ENCODE measurements around the gene S100A8. TPM values are rescaled to one million over a fixed set of nuclear protein-coding genes. Genes with fewer than 3 reads are reported as not detected.

S100A8 gene
- total RNA-seq, 2 experiments from 2014 or later, result not detected

DNA sequence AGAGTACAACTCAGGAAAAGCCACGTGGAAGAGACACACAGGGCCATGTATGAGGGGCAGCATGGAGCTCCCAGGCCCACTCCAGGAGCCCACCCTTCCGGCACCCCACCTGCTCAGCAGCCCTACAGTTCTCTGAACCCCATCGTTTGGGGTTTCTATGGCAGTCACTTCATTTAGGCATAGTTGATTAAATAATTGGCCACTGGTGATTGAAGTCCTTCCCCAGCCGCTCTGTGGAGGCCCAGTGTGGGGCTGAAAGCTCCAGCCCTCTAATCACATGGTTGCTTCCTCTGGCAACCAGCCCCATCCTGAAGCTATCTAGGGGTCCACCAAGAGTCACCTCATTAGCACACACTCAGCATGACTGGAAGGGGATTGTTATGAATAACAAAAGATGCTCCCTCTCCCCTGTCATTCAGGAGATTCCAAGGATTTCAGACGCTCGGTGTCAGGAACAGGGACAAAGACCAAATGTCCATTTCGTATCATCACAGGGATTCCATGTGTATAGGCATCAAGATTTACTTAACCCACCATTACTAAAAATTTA lies 13.3 kb upstream of the S100A8 start:
- H3K27ac Mint-ChIP-seq, result no peak overlapping the region
- peaks cover 7% of the 10 kb centered on the region for H3K4me1 Mint-ChIP-seq
- ChIA-PET CTCF (interaction anchor here (1.3 to 1.6 kb wide), 2 partner anchors 13 to 52 kb away, joined by 4 read pairs; no protein-coding TSS in a partner anchor), POLR2A (no interaction called here)
- H3K4me3 Mint-ChIP-seq, result no peak overlapping the region
- no peaks in the 10 kb centered on the region for H3K36me3 Mint-ChIP-seq (ENCODE audit: low read depth)
- no peak for DNase-seq
- H3K9me3 Mint-ChIP-seq, result no peaks in the 10 kb centered on the region
- peaks cover 19% of the 10 kb centered on the region for H3K27me3 Mint-ChIP-seq

DNA sequence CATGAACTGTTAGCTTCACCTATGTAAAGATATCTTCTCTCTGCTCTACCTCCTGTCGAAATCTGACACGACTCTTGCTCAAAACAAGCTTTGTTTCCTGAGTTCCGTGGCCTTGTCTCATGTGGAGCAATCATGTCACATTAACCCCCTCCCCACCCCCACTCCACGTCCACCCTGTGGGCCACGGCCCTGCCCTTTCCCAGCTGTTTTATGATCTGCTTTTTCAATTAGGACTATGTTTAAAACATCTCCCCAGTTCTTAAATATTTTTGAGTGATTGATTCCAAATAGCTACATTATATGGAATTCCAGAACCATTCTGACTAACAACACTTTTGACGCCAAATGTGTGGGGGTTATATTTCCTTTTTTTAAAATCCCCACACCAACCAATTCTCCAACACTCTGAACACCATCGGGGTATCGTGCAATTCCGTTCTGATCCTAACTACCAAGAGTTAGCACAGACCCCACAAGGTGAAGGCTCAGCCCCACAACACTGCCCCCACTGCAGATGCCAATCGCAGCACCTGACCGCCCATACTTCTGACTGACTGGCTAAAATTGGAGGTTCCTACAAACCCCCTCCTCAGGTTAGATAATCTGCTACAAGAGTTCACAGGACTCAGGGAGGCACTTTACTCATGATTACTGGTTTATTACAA lies 12.7 kb upstream of the S100A8 start:
- DNase-seq, result no peak
- H3K27ac Mint-ChIP-seq, result no peak overlapping the region
- POLR2A ChIA-PET, result no interaction called here
- CTCF ChIA-PET, result interaction anchor here (1.6 kb wide), 1 partner anchor 51 kb away, joined by 4 read pairs; no protein-coding TSS in a partner anchor
- peaks cover 7% of the 10 kb centered on the region for H3K4me1 Mint-ChIP-seq
- H3K4me3 Mint-ChIP-seq, result no peak overlapping the region
- no peaks in the 10 kb centered on the region for H3K9me3 Mint-ChIP-seq
- H3K27me3 Mint-ChIP-seq, result peaks cover 17% of the 10 kb centered on the region
- no peaks in the 10 kb centered on the region for H3K36me3 Mint-ChIP-seq (ENCODE audit: low read depth)

DNA sequence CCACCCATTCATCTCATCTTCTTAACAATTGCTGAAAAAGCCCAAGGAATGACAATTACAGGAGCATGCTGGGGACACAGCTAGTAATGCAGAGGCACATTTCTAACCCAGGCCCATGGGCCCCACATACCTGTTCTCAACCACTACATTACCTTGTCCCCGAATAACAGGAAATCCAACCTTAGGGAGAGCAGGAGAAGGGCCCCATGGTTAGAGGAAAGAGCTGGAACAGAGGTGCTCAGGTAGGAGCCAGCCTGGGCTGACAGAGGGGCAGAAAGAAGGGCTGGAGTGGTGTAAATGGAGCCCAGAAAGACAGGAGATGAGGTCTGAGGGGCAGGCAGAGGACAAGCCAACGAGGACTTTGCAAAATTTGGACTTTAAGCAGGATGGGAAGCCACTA lies 11.4 kb upstream of the S100A8 start:
- H3K27ac Mint-ChIP-seq, result no peak overlapping the region

GRCh38 chr1:153401461-153401860 lies 10.6 kb upstream of the S100A8 start:
- POLR2A ChIA-PET, result no interaction called here
- Mint-ChIP-seq H3K27ac (no peak overlapping the region), H3K4me3 (no peak overlapping the region), H3K4me1 (peaks cover 2% of the 10 kb centered on the region), H3K36me3 (ENCODE audit: low read depth) (no peaks in the 10 kb centered on the region), H3K9me3 (no peaks in the 10 kb centered on the region), H3K27me3 (peaks cover 10% of the 10 kb centered on the region)
- CTCF ChIA-PET, result no interaction called here
- DNase-seq, result no peak

More for the DNA sequence above, 11.4 kb upstream of the S100A8 start:
- DNase-seq, result no peak
- CTCF ChIA-PET, result no interaction called here
- H3K36me3 Mint-ChIP-seq (ENCODE audit: low read depth), result no peaks in the 10 kb centered on the region
- peaks cover 12% of the 10 kb centered on the region for H3K27me3 Mint-ChIP-seq
- POLR2A ChIA-PET, result no interaction called here
- H3K4me1 Mint-ChIP-seq, result peaks cover 6% of the 10 kb centered on the region
- H3K4me3 Mint-ChIP-seq, result no peak overlapping the region
- no peaks in the 10 kb centered on the region for H3K9me3 Mint-ChIP-seq

DNA sequence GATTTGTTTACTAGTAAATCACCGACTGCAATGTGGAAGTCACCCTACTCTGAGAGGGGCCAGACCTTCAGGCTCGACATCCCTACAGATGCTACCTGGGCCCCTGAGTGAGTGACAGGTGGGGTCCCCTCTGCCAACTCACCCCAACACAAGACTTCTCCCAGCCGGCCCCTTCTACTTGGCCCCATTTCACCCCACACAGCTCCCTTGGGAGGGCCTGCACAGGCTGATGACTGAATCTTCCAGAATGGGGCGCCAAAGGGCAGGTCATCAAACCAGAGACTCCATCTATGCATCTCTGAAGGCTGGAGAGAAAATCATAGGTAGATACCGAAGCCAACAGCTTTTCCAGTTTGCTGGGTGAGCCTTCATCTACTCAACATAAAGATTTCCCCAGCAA lies 9.4 kb upstream of the S100A8 start:
- H3K9me3 Mint-ChIP-seq, result no peaks in the 10 kb centered on the region
- no peaks in the 10 kb centered on the region for H3K36me3 Mint-ChIP-seq (ENCODE audit: low read depth)
- CTCF ChIA-PET, result interaction anchor here (1.7 kb wide), 1 partner anchor 95 kb away, joined by 7 read pairs; no protein-coding TSS in a partner anchor
- H3K27ac Mint-ChIP-seq, result no peak overlapping the region
- H3K4me1 Mint-ChIP-seq, result peaks cover 2% of the 10 kb centered on the region
- no peak for DNase-seq
- peaks cover 12% of the 10 kb centered on the region for H3K27me3 Mint-ChIP-seq
- POLR2A ChIA-PET, result no interaction called here
- H3K4me3 Mint-ChIP-seq, result no peak overlapping the region

- Mint-ChIP-seq H3K4me3 (no peak overlapping the region), H3K4me1 (peaks cover under 1% of the 10 kb centered on the region), H3K27ac (no peak overlapping the region), H3K9me3 (no peaks in the 10 kb centered on the region), H3K27me3 (peaks cover 15% of the 10 kb centered on the region), H3K36me3 (ENCODE audit: low read depth) (no peaks in the 10 kb centered on the region)
- ChIA-PET CTCF (interaction anchor here (1.7 kb wide), 1 partner anchor 95 kb away, joined by 7 read pairs; no protein-coding TSS in a partner anchor), POLR2A (no interaction called here)
- DNase-seq, result no peak
Measured at GRCh38 chr1:153399401-153400055, 8.7 kb upstream of the S100A8 start.

GRCh38 chr1:153397924-153398651 lies 7.2 kb upstream of the S100A8 start:
- Mint-ChIP-seq H3K27me3 (peaks cover 15% of the 10 kb centered on the region), H3K4me3 (no peak overlapping the region), H3K9me3 (no peaks in the 10 kb centered on the region), H3K36me3 (ENCODE audit: low read depth) (no peaks in the 10 kb centered on the region), H3K27ac (no peak overlapping the region), H3K4me1 (no peaks in the 10 kb centered on the region)
- POLR2A ChIA-PET, result no interaction called here
- no peak for DNase-seq
- CTCF ChIA-PET, result no interaction called here

DNA sequence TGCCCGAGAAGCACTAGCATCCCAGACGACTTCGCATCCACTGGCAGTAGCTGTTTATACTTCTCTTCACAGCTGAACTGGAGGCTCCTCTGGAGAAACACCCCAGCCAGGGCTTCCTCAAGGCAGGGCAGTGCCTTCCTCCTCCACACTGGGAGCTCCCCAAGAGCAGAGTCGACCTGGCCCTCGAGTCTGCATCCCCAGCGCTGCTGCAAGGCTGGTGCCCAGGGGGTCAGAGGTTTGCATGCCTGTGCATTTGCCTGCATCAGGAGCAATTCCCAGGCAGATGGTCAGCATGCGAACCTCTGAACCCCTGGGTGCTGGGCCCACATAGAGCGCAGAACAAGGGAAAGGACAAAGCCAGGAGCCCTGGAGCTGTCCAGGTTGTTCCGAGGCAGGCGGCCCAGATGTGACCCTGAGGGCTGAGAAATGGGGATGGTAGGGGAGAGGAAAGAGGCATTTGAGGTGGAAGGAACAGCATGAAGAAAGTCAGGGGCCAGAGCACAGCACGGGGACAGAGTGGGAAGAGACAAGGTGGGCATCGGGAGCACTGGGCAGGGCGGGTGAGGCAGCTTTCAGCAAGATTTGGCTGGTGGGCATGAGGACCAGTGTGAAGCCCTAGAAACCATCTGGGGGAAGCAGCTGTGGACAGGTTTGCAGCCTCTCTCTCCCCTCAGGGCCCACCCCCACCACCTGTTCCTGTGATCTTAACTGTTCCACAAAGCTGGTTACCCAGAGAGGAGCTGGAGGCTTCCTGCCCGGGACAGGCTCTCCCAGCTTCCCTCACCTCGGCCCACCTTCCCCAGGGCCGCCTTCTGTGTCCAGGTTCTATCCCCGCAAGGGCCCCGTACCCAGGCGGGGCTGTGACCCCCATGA lies 6.4 kb upstream of the S100A8 start:
- Mint-ChIP-seq H3K36me3 (ENCODE audit: low read depth) (no peaks in the 10 kb centered on the region), H3K9me3 (no peaks in the 10 kb centered on the region), H3K27ac (no peak overlapping the region), H3K4me1 (no peaks in the 10 kb centered on the region), H3K27me3 (peaks cover 18% of the 10 kb centered on the region), H3K4me3 (no peak overlapping the region)
- ChIA-PET CTCF (no interaction called here), POLR2A (no interaction called here)
- DNase-seq, result no peak

- CTCF ChIA-PET, result no interaction called here
- H3K27ac Mint-ChIP-seq, result no peak overlapping the region
- peaks cover 16% of the 10 kb centered on the region for H3K27me3 Mint-ChIP-seq
- no peak for DNase-seq
- H3K9me3 Mint-ChIP-seq, result no peaks in the 10 kb centered on the region
- no peaks in the 10 kb centered on the region for H3K4me1 Mint-ChIP-seq
- no peaks in the 10 kb centered on the region for H3K36me3 Mint-ChIP-seq (ENCODE audit: low read depth)
- POLR2A ChIA-PET, result no interaction called here
- no peak overlapping the region for H3K4me3 Mint-ChIP-seq
Measured at GRCh38 chr1:153396461-153396860, 5.6 kb upstream of the S100A8 start.

DNA sequence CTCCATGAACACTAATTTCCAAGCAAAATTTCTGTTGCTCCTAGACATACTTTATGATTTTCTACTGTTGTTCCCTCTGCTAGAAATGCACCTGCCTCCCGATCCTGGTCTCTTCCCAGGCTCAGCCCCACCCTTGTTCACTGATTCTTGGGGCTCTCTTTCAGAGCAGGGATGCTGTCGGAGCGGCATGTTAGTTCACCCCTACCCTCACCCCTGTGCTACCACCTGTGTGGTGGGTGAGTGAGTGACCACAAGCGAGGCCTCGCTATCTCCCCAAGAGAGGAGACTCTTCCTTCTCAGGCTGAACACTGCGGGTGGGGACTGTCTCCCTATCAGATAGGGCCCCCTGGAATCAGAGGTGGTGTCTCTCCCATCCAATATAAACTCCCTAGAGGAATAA lies 4.9 kb upstream of the S100A8 start:
- CTCF ChIA-PET, result no interaction called here
- DNase-seq, result no peak
- Mint-ChIP-seq H3K27ac (no peak overlapping the region), H3K36me3 (ENCODE audit: low read depth) (no peaks in the 10 kb centered on the region), H3K27me3 (peaks cover 15% of the 10 kb centered on the region), H3K4me1 (no peaks in the 10 kb centered on the region), H3K4me3 (no peak overlapping the region), H3K9me3 (no peaks in the 10 kb centered on the region)
- POLR2A ChIA-PET, result no interaction called here

GRCh38 chr1:153395136-153395685 lies 4.3 kb upstream of the S100A8 start:
- ChIA-PET POLR2A (no interaction called here), CTCF (no interaction called here)
- Mint-ChIP-seq H3K27ac (no peak overlapping the region), H3K27me3 (peaks cover 15% of the 10 kb centered on the region), H3K4me1 (no peaks in the 10 kb centered on the region), H3K4me3 (no peak overlapping the region), H3K36me3 (ENCODE audit: low read depth) (no peaks in the 10 kb centered on the region), H3K9me3 (no peaks in the 10 kb centered on the region)
- no peak for DNase-seq

GRCh38 chr1:153394391-153394790 lies 3.5 kb upstream of the S100A8 start:
- CTCF ChIA-PET, result no interaction called here
- H3K4me3 Mint-ChIP-seq, result no peak overlapping the region
- no peak overlapping the region for H3K27ac Mint-ChIP-seq
- POLR2A ChIA-PET, result no interaction called here
- no peaks in the 10 kb centered on the region for H3K9me3 Mint-ChIP-seq
- H3K27me3 Mint-ChIP-seq, result peaks cover 17% of the 10 kb centered on the region
- H3K4me1 Mint-ChIP-seq, result no peaks in the 10 kb centered on the region
- DNase-seq, result no peak
- no peaks in the 10 kb centered on the region for H3K36me3 Mint-ChIP-seq (ENCODE audit: low read depth)
